ENCODE results near the gene TSFM. TPM values are rescaled to one million over a fixed set of nuclear protein-coding genes. Genes with fewer than 3 reads are reported as not detected.

TSFM gene
- total and polyA plus RNA-seq, 2 of the 13 experiments (the other 11 are each of a cell fraction or from before 2014, with no cell fraction given), result 29.8 to 68.3 TPM

GRCh38 chr12:57817261-57817989 is 34.8 kb downstream of the TSFM start:
- H3K4me1 ChIP-seq (ENCODE audit: insufficient read depth, low read length), result peaks cover 91% of the 10 kb centered on the region
- H3K9ac ChIP-seq (ENCODE audit: insufficient read depth, low read depth, low read length), result no peak overlapping the region
- no peaks in the 10 kb centered on the region for H3K27me3 ChIP-seq (ENCODE audit: control insufficient read depth in 1 of 2, insufficient read depth in 2 of 2, low read length in 2 of 2)
- no peaks in the 10 kb centered on the region for H3K9me3 ChIP-seq (ENCODE audit: low read length)
- intact Hi-C loops (cut with micrococcal nuclease; ENCODE audit: unreplicated experiment) (no loop called here), in situ Hi-C loops (cut with HindIII; ENCODE audit: extremely low pct_ligation_motif_present, low pct_unique_long_range_greater_than_20kb) (no loop called here)
- no peak overlapping the region for H3K4me3 ChIP-seq (replicated peaks in 1 of 3; ENCODE audit: insufficient read depth in 1 of 3, low read depth in 2 of 3, low read length in 3 of 3)
- FAIRE-seq (no peak), DNase-seq (ENCODE audit: low spot score) (no peak), ATAC-seq (no peak)
- no peaks in the 10 kb centered on the region for H3K79me2 ChIP-seq (ENCODE audit: insufficient read depth, low read length)
- ChIA-PET CTCF (ENCODE audit: low intra/inter-chr PET ratio, low total read pairs) (interaction anchor here (1.1 kb wide), 1 partner anchor 88 kb away, joined by 3 read pairs; no protein-coding TSS in a partner anchor), POLR2A (interaction anchor here (0.6 to 0.9 kb wide), 3 partner anchors 21 to 34 kb away, joined by 3 read pairs; partner anchors contain the start of gene CTDSP2)
- no peaks in the 10 kb centered on the region for H4K20me1 ChIP-seq (ENCODE audit: insufficient read depth, low read length)
- H3K27ac ChIP-seq (ENCODE audit: extremely low read length, insufficient read depth, low read length), result no peak overlapping the region
- H2AFZ ChIP-seq (ENCODE audit: low read length), result no peak overlapping the region
- BruUV-seq (replicated peaks), result no TSS peak
- no peak overlapping the region for H3K4me2 ChIP-seq (ENCODE audit: low read depth, low read length)
- WGBS (ENCODE audit: low lambda C conversion rate), result 90% methylated on average over 7 of the region's 8 CpGs
- peaks cover 0 to 3% of the 10 kb centered on the region in 2 experiments; a peak in 2 of 5 replicates for H3K36me3 ChIP-seq (replicated peaks in 1 of 2; ENCODE audit: control insufficient read depth in 1 of 2, insufficient read depth in 2 of 2, low read length in 2 of 2)
- TF ChIP-seq AHR (CRISPR knock-in tag; IDR thresholded peaks at IDR 0.05) (no peak), PRMT3 (CRISPR knock-in tag; IDR thresholded peaks at IDR 0.05; ENCODE audit: borderline replicate concordance, low read depth) (no peak), ZNF7 (CRISPR knock-in tag; IDR thresholded peaks at IDR 0.05) (no peak), ZNF724P (CRISPR knock-in tag; IDR thresholded peaks at IDR 0.05; ENCODE audit: borderline replicate concordance) (no peak), ZNF775 (CRISPR knock-in tag; IDR thresholded peaks at IDR 0.05; ENCODE audit: borderline replicate concordance) (no peak), ZNF160 (CRISPR knock-in tag; IDR thresholded peaks at IDR 0.05) (no peak), KLF13 (CRISPR knock-in tag; IDR thresholded peaks at IDR 0.05) (no peak), KDM6A (CRISPR knock-in tag; IDR thresholded peaks at IDR 0.05; ENCODE audit: low read depth) (no peak), KAT8 (CRISPR knock-in tag; IDR thresholded peaks at IDR 0.05) (no peak), TFDP1 (CRISPR knock-in tag; IDR thresholded peaks at IDR 0.05; ENCODE audit: borderline replicate concordance) (no peak), SIX1 (CRISPR knock-in tag; IDR thresholded peaks at IDR 0.05; ENCODE audit: borderline replicate concordance) (no peak), FIP1L1 (IDR thresholded peaks at IDR 0.05; ENCODE audit: borderline replicate concordance, insufficient read depth, low read depth, low read length) (no peak), JARID2 (CRISPR knock-in tag; IDR thresholded peaks at IDR 0.05; ENCODE audit: insufficient replicate concordance) (no peak), HIC2 (CRISPR knock-in tag; IDR thresholded peaks at IDR 0.05; ENCODE audit: low read depth) (no peak), ZNF749 (CRISPR knock-in tag; IDR thresholded peaks at IDR 0.05; ENCODE audit: borderline replicate concordance) (no peak), HOXD1 (CRISPR knock-in tag; IDR thresholded peaks at IDR 0.05) (no peak), ATF6 (CRISPR knock-in tag; conservative IDR thresholded peaks at IDR 0.05) (no peak)
- TF ChIP-seq, protein P1, sequence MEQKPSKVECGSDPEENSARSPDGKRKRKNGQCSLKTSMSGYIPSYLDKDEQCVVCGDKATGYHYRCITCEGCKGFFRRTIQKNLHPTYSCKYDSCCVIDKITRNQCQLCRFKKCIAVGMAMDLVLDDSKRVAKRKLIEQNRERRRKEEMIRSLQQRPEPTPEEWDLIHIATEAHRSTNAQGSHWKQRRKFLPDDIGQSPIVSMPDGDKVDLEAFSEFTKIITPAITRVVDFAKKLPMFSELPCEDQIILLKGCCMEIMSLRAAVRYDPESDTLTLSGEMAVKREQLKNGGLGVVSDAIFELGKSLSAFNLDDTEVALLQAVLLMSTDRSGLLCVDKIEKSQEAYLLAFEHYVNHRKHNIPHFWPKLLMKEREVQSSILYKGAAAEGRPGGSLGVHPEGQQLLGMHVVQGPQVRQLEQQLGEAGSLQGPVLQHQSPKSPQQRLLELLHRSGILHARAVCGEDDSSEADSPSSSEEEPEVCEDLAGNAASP (CRISPR knock-in tag; IDR thresholded peaks at IDR 0.05; ENCODE audit: borderline replicate concordance), result no peak
